Right lobe of liver (tissue), 6 donors: Measurements from ENCODE around the gene MTHFD2. TPM values are rescaled to one million over a fixed set of nuclear protein-coding genes. Genes with fewer than 3 reads are reported as not detected.

Experiments used
- ATAC-seq, 4 donors: fragments of 200-7000 bp; cut with Tn5 transposase; one replicate each; pipeline ENCODE4 v1.9.1; 2020; ENCODE audit warnings: mild to moderate bottlenecking in 4 of 4, moderate library complexity in 4 of 4
- DNase-seq, 3 donors: peaks; one replicate each; pipeline ENCODE4 v3.0.0-alpha.2; 2020
- H3K27ac ChIP-seq, 3 donors: fragments of 200-600 bp; one replicate each; pipeline ENCODE4 v1.8.0; 2022
- H3K27me3 ChIP-seq, 2 donors: fragments of 200-600 bp; one replicate each; pipeline ENCODE4 v1.8.0; 2022
- H3K36me3 ChIP-seq, 4 donors: fragments of 200-600 bp; sonication (generic) in 1 of 4; one replicate each; pipeline versions ENCODE4 v1.5.1 to v1.8.0; 2017 to 2022; ENCODE audit warnings: control low read depth in 1 of 4
- H3K4me1 ChIP-seq, 4 donors: fragments of 200-600 bp; sonication (generic) in 1 of 4; one replicate each; pipeline versions ENCODE4 v1.5.1 to v1.8.0; 2017 to 2022; ENCODE audit warnings: control low read depth in 1 of 4
- H3K4me3 ChIP-seq, 3 donors: fragments of 200-600 bp; one replicate each; pipeline ENCODE4 v1.8.0; 2022
- H3K9me3 ChIP-seq, 4 donors: fragments of 200-600 bp; sonication (generic) in 1 of 4; one replicate each; pipeline versions ENCODE4 v1.5.1 to v1.8.0; 2017 to 2022; ENCODE audit warnings: control low read depth in 1 of 4
- CTCF ChIP-seq, 4 donors: fragments of 200-600 bp in 3 of 4; fragments of 450-650 bp in 1 of 4; IDR thresholded peaks; one replicate each; pipeline versions ENCODE4 v1.5.1 to v1.8.0; 2016 to 2022; ENCODE audit warnings: antibody characterized with exemption in 4 of 4, mild to moderate bottlenecking in 2 of 4
- POLR2A ChIP-seq: fragments of 450-650 bp; IDR thresholded peaks from one replicate; pipeline ENCODE4 v1.6.1; 2017; ENCODE audit warnings: antibody characterized with exemption, mild to moderate bottlenecking
- WGBS: methylation state at CpG from one replicate; pipeline ENCODE4 v1.1.6; 2018; ENCODE audit warnings: low coverage, low lambda C conversion rate; ENCODE audit not compliant: insufficient coverage; ENCODE audit errors: missing lambda C conversion rate; 5-methylcytosine and 5-hydroxymethylcytosine counted together
- intact Hi-C, 2 donors: fragments of 100-400 bp; cut with DNase I; formaldehyde crosslinking; loops; one replicate each; pipeline versions ENCODE4 v1.11.2 to v1.14.1; 2022
- total RNA-seq, 6 experiments: library from RNA; depleted of rRNA in 2 of 6; stranded (reverse); fragments of >200 nt in 2 of 6; fragmentation: NEBNext Ultra II Directional in 3 of 6; extraction: Animal tissue kit (Norgen Biotek cat#: 25700) in 3 of 6; gene quantifications; one replicate each; pipeline versions ENCODE4 v1.1.0 to v1.2.4, GENCODE V29; 2016 to 2023
- donor health status: DM: no; HTN: yes; CAD: no.
- donor health status: DM: no; HTN: no; CAD: no.
- donor health status: DM: no; HTN: no; CAD: no.
- donor health status: DM: no; HTN: yes; CAD: no.
- donor health status: DM: no; HTN: yes; CAD: no.

The MTHFD2 gene
- total RNA-seq, 6 experiments from 2014 or later = 0.31 to 7.4 (median 2.0) TPM

GRCh38 chr2:74244286-74244685 lies 45.9 kb downstream of the MTHFD2 start:
- 73% methylated on average over 3 of the region's 3 CpGs for WGBS
- ATAC-seq = no peak
- TF ChIP-seq POLR2A (no peak), CTCF (IDR thresholded peaks at IDR 0.05) (no peak)
- no peak for DNase-seq
- Histone ChIP-seq H3K36me3 (no peaks in the 10 kb centered on the region), H3K4me3 (no peak overlapping the region), H3K9me3 (no peaks in the 10 kb centered on the region), H3K27ac (no peak overlapping the region), H3K4me1 (no peaks in the 10 kb centered on the region), H3K27me3 (no peaks in the 10 kb centered on the region)
- intact Hi-C loops = loop anchor here in 1 of 2 donors (10.0 kb wide), 1 partner anchor 171 kb away; no protein-coding TSS in a partner anchor

GRCh38 chr2:74246496-74247195 lies 48.2 kb downstream of the MTHFD2 start:
- Histone ChIP-seq H3K36me3 (no peaks in the 10 kb centered on the region), H3K4me1 (no peaks in the 10 kb centered on the region), H3K27me3 (no peaks in the 10 kb centered on the region), H3K27ac (no peak overlapping the region), H3K9me3 (no peaks in the 10 kb centered on the region), H3K4me3 (no peak overlapping the region)
- no peak for ATAC-seq
- DNase-seq = no peak
- intact Hi-C loops = loop anchor here in 1 of 2 donors (10.0 kb wide), 1 partner anchor 168 kb away; no protein-coding TSS in a partner anchor
- TF ChIP-seq POLR2A = no peak
- TF ChIP-seq CTCF (IDR thresholded peaks at IDR 0.05) = no peak
- 90% methylated on average over 7 of the region's 14 CpGs for WGBS

GRCh38 chr2:74249406-74250122 lies 51.1 kb downstream of the MTHFD2 start:
- H3K4me3 ChIP-seq = no peak overlapping the region
- H3K27me3 ChIP-seq = no peaks in the 10 kb centered on the region
- H3K27ac ChIP-seq = no peak overlapping the region
- no peak for ATAC-seq
- intact Hi-C loops = loop anchor here in 1 of 2 donors (10.0 kb wide), 2 partner anchors 95 to 165 kb away; partner anchors contain the start of gene SLC4A5
- no peaks in the 10 kb centered on the region for H3K36me3 ChIP-seq
- no peak for TF ChIP-seq POLR2A
- no peak for TF ChIP-seq CTCF (IDR thresholded peaks at IDR 0.05)
- WGBS = 61% methylated on average over 5 of the region's 6 CpGs
- H3K9me3 ChIP-seq = no peaks in the 10 kb centered on the region
- H3K4me1 ChIP-seq = no peaks in the 10 kb centered on the region
- no peak for DNase-seq

GRCh38 chr2:74250189-74250631 lies 51.8 kb downstream of the MTHFD2 start:
- H3K27me3 ChIP-seq = no peaks in the 10 kb centered on the region
- intact Hi-C loops = loop anchor here in 1 of 2 donors (10.0 kb wide), 1 partner anchor 95 kb away; the partner anchor contains the start of gene SLC4A5
- DNase-seq = peak in 1 of 3 donors; percentile 39
- no peaks in the 10 kb centered on the region for H3K36me3 ChIP-seq
- WGBS = 12% methylated on average over 9 of the region's 10 CpGs
- TF ChIP-seq CTCF (IDR thresholded peaks at IDR 0.05) (peak; percentile 62 to 84 (median 82)), POLR2A (no peak)
- no peak overlapping the region for H3K4me3 ChIP-seq
- no peak overlapping the region for H3K27ac ChIP-seq
- ATAC-seq = peak; percentile 67 to 84 (median 81)
- no peaks in the 10 kb centered on the region for H3K4me1 ChIP-seq
- no peaks in the 10 kb centered on the region for H3K9me3 ChIP-seq
